Right renal cortex interstitium (tissue), 3 donors: ENCODE data around the gene HAGHL. TPM values are rescaled to one million over a fixed set of nuclear protein-coding genes. Genes with fewer than 3 reads are reported as not detected.
"Not testable (repeated sequence)": the region's sequence is repeated elsewhere in the genome, so short reads cannot be mapped to it uniquely, and the experiment has no call there.

Experiments used
- DNase-seq, 3 donors: peaks; one replicate each; pipeline ENCODE4 v3.0.0-alpha.2; 2013; ENCODE audit warnings: low read depth in 3 of 3, low spot score in 2 of 3
- polyA plus RNA-seq, 3 donors: library from polyadenylated mRNA; unstranded; fragments of 120-200 nt; gene quantifications; one replicate each; pipeline ENCODE4 v1.2.1, GENCODE V29; 2013; ENCODE audit not compliant: insufficient read length in 3 of 3

HAGHL gene
- polyA plus RNA-seq, 3 donors = 3.4 to 4.0 (median 3.8) TPM

- DNase-seq = no peak
These were observed 40.1 kb downstream of the HAGHL start for GRCh38 chr16:766820-767640.

- DNase-seq = no peak
These were observed 40.9 kb downstream of the HAGHL start for GRCh38 chr16:767743-768235.

- no peak for DNase-seq
These were observed 41.5 kb downstream of the HAGHL start for GRCh38 chr16:768428-768827.

- DNase-seq = no peak
These were observed 42.4 kb downstream of the HAGHL start for GRCh38 chr16:769184-769784.

- DNase-seq = no peak
These were observed 43.0 kb downstream of the HAGHL start for GRCh38 chr16:769934-770333.

- no peak for DNase-seq
These were observed 43.5 kb downstream of the HAGHL start for GRCh38 chr16:770411-770810.

- DNase-seq = no peak
These were observed 46.1 kb downstream of the HAGHL start for GRCh38 chr16:772959-773358.

GRCh38 chr16:774086-775001 is 47.4 kb downstream of the HAGHL start:
- no peak for DNase-seq

- no peak for DNase-seq
These were observed 48.4 kb downstream of the HAGHL start for GRCh38 chr16:775236-775796.

- DNase-seq = not testable (repeated sequence)
These were observed 49.4 kb downstream of the HAGHL start for GRCh38 chr16:776298-776697.

- no peak for DNase-seq
These were observed 49.9 kb downstream of the HAGHL start for GRCh38 chr16:776824-777223.

- DNase-seq = no peak
These were observed 50.9 kb downstream of the HAGHL start for GRCh38 chr16:777826-778225.

GRCh38 chr16:778447-778846 is 51.5 kb downstream of the HAGHL start:
- no peak for DNase-seq

GRCh38 chr16:778909-779527 is 52.1 kb downstream of the HAGHL start:
- DNase-seq = no peak

Other genes starting within 250 kb of the HAGHL start
- 10 to 100 TPM; 18.2 to 19.8 (median 18.2) TPM for gene CAPN15, start 199.4 kb upstream of the HAGHL start, polyA plus RNA-seq
- gene PRR35, start 166.7 kb upstream of the HAGHL start, polyA plus RNA-seq = 1 to 10 TPM; 7.4 to 8.6 (median 7.5) TPM
- gene NHLRC4, start 160.1 kb upstream of the HAGHL start, polyA plus RNA-seq = 1 to 10 TPM; 6.4 to 6.9 (median 6.6) TPM
- 10 to 100 TPM; 49.8 to 55.6 (median 50.4) TPM for gene PIGQ, start 157.1 kb upstream of the HAGHL start, polyA plus RNA-seq
- 10 to 100 TPM; 12.7 to 16.6 (median 14.4) TPM for gene RAB40C, start 137.0 kb upstream of the HAGHL start, polyA plus RNA-seq
- 1 to 10 TPM in 1 of 3 donors, under 1 TPM in 2; 0.82 to 1.2 (median 0.94) TPM for gene WFIKKN1, start 96.1 kb upstream of the HAGHL start, polyA plus RNA-seq
- gene METTL26, start 90.8 kb upstream of the HAGHL start, polyA plus RNA-seq = 10 to 100 TPM; 34.8 to 45.2 (median 42.0) TPM
- gene MCRIP2, start 85.3 kb upstream of the HAGHL start, polyA plus RNA-seq = 10 to 100 TPM; 11.1 to 15.5 (median 12.5) TPM
- 10 to 100 TPM; 22.4 to 27.5 (median 22.8) TPM for gene WDR90, start 77.7 kb upstream of the HAGHL start, polyA plus RNA-seq
- 10 to 100 TPM; 58.2 to 68.2 (median 60.6) TPM for gene RHOT2, start 59.0 kb upstream of the HAGHL start, polyA plus RNA-seq
- 1 to 10 TPM in 2 of 3 donors, under 1 TPM in 1; 0.58 to 1.5 (median 1.1) TPM for gene RHBDL1, start 51.4 kb upstream of the HAGHL start, polyA plus RNA-seq
- gene STUB1, start 46.7 kb upstream of the HAGHL start, polyA plus RNA-seq = 100 to 1,000 TPM; 117 to 125 (median 120) TPM
- gene JMJD8, start 42.8 kb upstream of the HAGHL start, polyA plus RNA-seq = 10 to 100 TPM; 56.0 to 68.0 (median 65.2) TPM
- gene WDR24, start 36.7 kb upstream of the HAGHL start, polyA plus RNA-seq = 10 to 100 TPM in 1 of 3 donors, 1 to 10 TPM in 2; 9.2 to 10.2 (median 9.5) TPM
- gene FBXL16, start 21.3 kb upstream of the HAGHL start, polyA plus RNA-seq = 1 to 10 TPM in 2 of 3 donors, under 1 TPM in 1; 0.96 to 1.8 (median 1.1) TPM
- gene METRN, start 12.0 kb upstream of the HAGHL start, polyA plus RNA-seq = 1 to 10 TPM; 4.5 to 6.0 (median 5.2) TPM
- 10 to 100 TPM in 2 of 3 donors, 1 to 10 TPM in 1; 8.4 to 11.0 (median 10.2) TPM for gene ANTKMT, start 6.0 kb upstream of the HAGHL start, polyA plus RNA-seq
- 1 to 10 TPM in 2 of 3 donors, under 1 TPM in 1; 0.74 to 1.3 (median 1.2) TPM for gene CCDC78, start 663 bp upstream of the HAGHL start, polyA plus RNA-seq
- gene CIAO3, start 13.9 kb downstream of the HAGHL start, polyA plus RNA-seq = 10 to 100 TPM; 18.9 to 23.4 (median 22.8) TPM
- gene MSLN, start 33.6 kb downstream of the HAGHL start, polyA plus RNA-seq = 10 to 100 TPM; 12.1 to 24.9 (median 13.8) TPM
- gene RPUSD1, start 61.3 kb downstream of the HAGHL start, polyA plus RNA-seq = 10 to 100 TPM; 10.1 to 11.0 (median 10.4) TPM
- gene CHTF18, start 61.5 kb downstream of the HAGHL start, polyA plus RNA-seq = 10 to 100 TPM; 16.0 to 21.1 (median 16.5) TPM
- gene GNG13, start 73.6 kb downstream of the HAGHL start, polyA plus RNA-seq = under 1 TPM in 2 of 3 donors, not detected in 1; 0.12 to 0.31 TPM
- gene LMF1, start 243.9 kb downstream of the HAGHL start, polyA plus RNA-seq = 10 to 100 TPM; 13.8 to 16.3 (median 13.9) TPM